GM23248 (cell line): Measurements from ENCODE around the gene PNPLA7. TPM values are rescaled to one million over a fixed set of nuclear protein-coding genes. Genes with fewer than 3 reads are reported as not detected.

Experiments used
- DNase-seq: peaks from one replicate; pipeline ENCODE4 v3.0.0-alpha.2; 2015
- H2AFZ ChIP-seq: fragments of 200-600 bp; sonication (generic); 2 replicates; pipeline ENCODE4 v1.6.1; 2016; ENCODE audit warnings: antibody characterized with exemption
- H3F3A ChIP-seq: fragments of 200-600 bp; sonication (generic); 2 replicates; pipeline ENCODE4 v1.6.1; 2016; ENCODE audit warnings: mild to moderate bottlenecking, antibody characterized with exemption, mixed run types; ENCODE audit not compliant: insufficient read depth
- H3K27ac ChIP-seq: fragments of 200-600 bp; sonication (generic); 2 replicates; pipeline ENCODE4 v1.5.1; 2016; ENCODE audit warnings: mild to moderate bottlenecking
- H3K27me3 ChIP-seq: fragments of 200-600 bp; sonication (generic); replicated peaks from 2 replicates; pipeline ENCODE4 v1.6.1; 2016; ENCODE audit warnings: mild to moderate bottlenecking; ENCODE audit not compliant: insufficient read depth
- H3K36me3 ChIP-seq: fragments of 200-600 bp; sonication (generic); 2 replicates; pipeline ENCODE4 v1.6.1; 2016; ENCODE audit warnings: low read depth, mild to moderate bottlenecking
- H3K4me1 ChIP-seq: fragments of 200-600 bp; sonication (generic); 2 replicates; pipeline ENCODE4 v1.6.1; 2016; ENCODE audit warnings: mild to moderate bottlenecking; ENCODE audit not compliant: insufficient read depth
- H3K4me2 ChIP-seq: fragments of 200-600 bp; sonication (generic); one replicate; pipeline ENCODE4 v1.6.1; 2016; ENCODE audit warnings: mild to moderate bottlenecking; ENCODE audit not compliant: unreplicated experiment
- H3K4me3 ChIP-seq: fragments of 200-600 bp; sonication (generic); 2 replicates; pipeline ENCODE4 v1.5.1; 2016; ENCODE audit warnings: mild to moderate bottlenecking
- H3K79me2 ChIP-seq: fragments of 200-600 bp; sonication (generic); 2 replicates; pipeline ENCODE4 v1.6.1; 2016; ENCODE audit warnings: mild to moderate bottlenecking; ENCODE audit not compliant: insufficient read depth
- H3K9ac ChIP-seq: fragments of 200-600 bp; sonication (generic); 2 replicates; pipeline ENCODE4 v1.6.1; 2016; ENCODE audit warnings: mild to moderate bottlenecking
- H3K9me2 ChIP-seq: fragments of 200-600 bp; sonication (generic); 2 replicates; pipeline ENCODE4 v1.6.1; 2016; ENCODE audit warnings: mixed run types, mild to moderate bottlenecking, moderate library complexity; ENCODE audit not compliant: insufficient read depth
- H3K9me3 ChIP-seq: fragments of 200-600 bp; sonication (generic); one replicate; pipeline ENCODE4 v1.6.1; 2017; ENCODE audit warnings: low read depth
- H4K20me1 ChIP-seq: fragments of 200-600 bp; sonication (generic); 2 replicates; pipeline ENCODE4 v1.6.0; 2016; ENCODE audit not compliant: insufficient read depth
- EZH2 ChIP-seq: fragments of 200-600 bp; sonication (generic); IDR thresholded peaks from 2 replicates; pipeline ENCODE4 v1.6.1; 2018; ENCODE audit warnings: antibody characterized with exemption, mild to moderate bottlenecking; ENCODE audit not compliant: insufficient read depth, poor library complexity, severe bottlenecking
- EZH2phosphoT487 ChIP-seq: fragments of 200-600 bp; sonication (generic); IDR thresholded peaks from 2 replicates; pipeline ENCODE4 v1.6.1; 2018; ENCODE audit warnings: antibody characterized with exemption, moderate library complexity, mild to moderate bottlenecking, low read depth; ENCODE audit not compliant: insufficient read depth
- WGBS, 2 experiments: methylation state at CpG; one replicate each; pipeline ENCODE4 v1.1.6; 2015 to 2017; ENCODE audit warnings: low lambda C conversion rate in 2 of 2, low coverage in 1 of 2; ENCODE audit errors: missing lambda C conversion rate in 2 of 2; 5-methylcytosine and 5-hydroxymethylcytosine counted together
- in situ Hi-C: fragments of 300-500 bp; cut with MboI; formaldehyde crosslinking; loops from 2 replicates; pipeline ENCODE4 v1.15.0; 2020
- polyA plus RNA-seq: library from polyadenylated mRNA; unstranded; fragments of >200 nt; fragmentation: Nextera tagmentation; extraction: Ambion mirVana; gene quantifications from 2 replicates; pipeline ENCODE4 v1.2.1, GENCODE V29; 2016
- total RNA-seq: library from RNA; depleted of rRNA; stranded (reverse); fragments of >200 nt; shearing (Covaris generic); gene quantifications from 2 replicates; pipeline ENCODE4 v1.2.3, GENCODE V29; 2014

The PNPLA7 gene
- total and polyA plus RNA-seq, 2 experiments from 2014 or later = 0.54 to 0.59 TPM

GRCh38 chr9:137501457-137501856 is 48.7 kb downstream of the PNPLA7 start:
- Histone ChIP-seq H3K4me3 (no peak overlapping the region), H3K79me2 (no peaks in the 10 kb centered on the region), H3K9me2 (no peaks in the 10 kb centered on the region), H3K9ac (no peak overlapping the region), H3K27me3 (no peaks in the 10 kb centered on the region), H3K4me1 (no peaks in the 10 kb centered on the region), H3F3A (0 out of 2 replicates have a peak, but pooled peaks cover 9% of the 10 kb centered on the region), H3K9me3 (no peaks in the 10 kb centered on the region), H2AFZ (no peak overlapping the region), H3K27ac (no peak overlapping the region), H3K36me3 (no peaks in the 10 kb centered on the region), H3K4me2 (no peak overlapping the region), H4K20me1 (no peaks in the 10 kb centered on the region)
- TF ChIP-seq EZH2 (no peak), EZH2phosphoT487 (no peak)
- WGBS, 2 experiments = 75 to 87% methylated on average over 12 of the region's 12 CpGs
- in situ Hi-C loops = no loop called here
- DNase-seq = no peak

- WGBS, 2 experiments = 94 to 95% methylated on average over 42 to 45 of the region's 45 CpGs
- in situ Hi-C loops = no loop called here
- 0 out of 2 replicates have a peak, but pooled peaks cover 9% of the 10 kb centered on the region for H3F3A ChIP-seq
- H3K36me3 ChIP-seq = no peaks in the 10 kb centered on the region
- H3K27me3 ChIP-seq = no peaks in the 10 kb centered on the region
- no peak overlapping the region for H3K9ac ChIP-seq
- no peaks in the 10 kb centered on the region for H4K20me1 ChIP-seq
- H3K79me2 ChIP-seq = no peaks in the 10 kb centered on the region
- H3K9me2 ChIP-seq = no peaks in the 10 kb centered on the region
- no peak overlapping the region for H3K27ac ChIP-seq
- H2AFZ ChIP-seq = no peak overlapping the region
- H3K4me3 ChIP-seq = no peak overlapping the region
- no peaks in the 10 kb centered on the region for H3K4me1 ChIP-seq
- no peak for TF ChIP-seq EZH2phosphoT487
- TF ChIP-seq EZH2 = no peak
- H3K4me2 ChIP-seq = no peak overlapping the region
- H3K9me3 ChIP-seq = no peaks in the 10 kb centered on the region
- no peak for DNase-seq
These were observed 49.4 kb downstream of the PNPLA7 start for GRCh38 chr9:137500666-137501397.

DNA sequence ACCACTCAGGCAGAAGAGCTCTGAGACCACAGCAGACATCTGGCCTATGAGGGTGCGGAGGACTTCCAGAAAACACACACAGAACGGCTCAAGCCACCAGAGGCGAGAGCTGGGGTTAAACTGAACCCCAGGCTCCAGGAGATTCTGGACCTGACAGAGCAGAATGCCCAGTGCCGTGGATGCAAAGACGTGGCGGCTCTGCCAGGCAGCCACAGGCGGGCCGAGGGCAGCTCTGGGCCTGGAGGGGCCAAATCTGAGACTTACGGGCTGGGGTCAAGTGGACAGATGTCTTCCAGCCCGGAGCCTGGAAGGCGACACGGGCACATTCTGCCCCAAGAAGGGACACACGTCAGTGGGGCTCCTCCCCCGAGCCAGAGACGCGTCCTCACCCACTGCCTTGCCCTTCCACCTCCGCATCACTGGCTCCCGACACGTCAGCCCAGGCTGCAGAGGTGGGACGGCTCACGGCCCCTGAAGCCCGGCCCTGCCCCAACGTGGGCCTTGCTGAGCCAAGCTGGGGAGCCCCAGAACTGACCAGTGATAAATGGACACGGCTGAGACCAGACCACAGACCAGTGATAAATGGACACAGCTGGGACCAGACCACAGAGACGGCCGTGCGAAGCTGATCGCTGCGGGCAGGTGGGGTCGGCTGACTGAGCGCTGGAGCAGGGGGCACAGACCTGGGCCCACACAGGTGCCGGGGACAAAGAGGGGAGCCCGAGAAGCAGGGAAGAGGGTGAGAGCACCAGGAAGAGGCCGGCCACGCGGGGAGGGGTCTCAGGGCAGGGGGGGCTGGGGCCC is 50.1 kb downstream of the PNPLA7 start:
- in situ Hi-C loops = no loop called here

GRCh38 chr9:137499416-137499815 is 50.8 kb downstream of the PNPLA7 start:
- Histone ChIP-seq H3K4me2 (no peak overlapping the region), H3K4me3 (no peak overlapping the region), H3K9me2 (no peaks in the 10 kb centered on the region), H3K36me3 (no peaks in the 10 kb centered on the region), H3K27ac (no peak overlapping the region), H3K79me2 (no peaks in the 10 kb centered on the region), H3F3A (0 out of 2 replicates have a peak, but pooled peaks cover 9% of the 10 kb centered on the region), H2AFZ (no peak overlapping the region), H3K27me3 (no peaks in the 10 kb centered on the region), H4K20me1 (no peaks in the 10 kb centered on the region), H3K9me3 (no peaks in the 10 kb centered on the region), H3K4me1 (no peaks in the 10 kb centered on the region), H3K9ac (no peak overlapping the region)
- WGBS, 2 experiments = 85 to 86% methylated on average over 9 to 16 of the region's 16 CpGs
- TF ChIP-seq EZH2 (no peak), EZH2phosphoT487 (no peak)
- no peak for DNase-seq
- in situ Hi-C loops = no loop called here

More for the DNA sequence above, 50.1 kb downstream of the PNPLA7 start:
- H3K4me3 ChIP-seq = no peak overlapping the region
- WGBS, 2 experiments = 91 to 92% methylated on average over 31 to 36 of the region's 36 CpGs
- no peaks in the 10 kb centered on the region for H3K9me3 ChIP-seq
- H3F3A ChIP-seq = 0 out of 2 replicates have a peak, but pooled peaks cover 9% of the 10 kb centered on the region
- DNase-seq = no peak
- H3K79me2 ChIP-seq = no peaks in the 10 kb centered on the region
- no peaks in the 10 kb centered on the region for H3K4me1 ChIP-seq
- H4K20me1 ChIP-seq = no peaks in the 10 kb centered on the region
- H3K9me2 ChIP-seq = no peaks in the 10 kb centered on the region
- TF ChIP-seq EZH2phosphoT487 = no peak
- TF ChIP-seq EZH2 = no peak
- H3K36me3 ChIP-seq = no peaks in the 10 kb centered on the region
- no peak overlapping the region for H3K27ac ChIP-seq
- no peak overlapping the region for H2AFZ ChIP-seq
- H3K9ac ChIP-seq = no peak overlapping the region
- H3K27me3 ChIP-seq = no peaks in the 10 kb centered on the region
- no peak overlapping the region for H3K4me2 ChIP-seq
